H1 (cell line): ENCODE measurements around the gene SULF2. TPM values are rescaled to one million over a fixed set of nuclear protein-coding genes. Genes with fewer than 3 reads are reported as not detected.

Experiments
- CTCF ChIA-PET: fragments of 300-600 bp; sonication (Branson Sonifier 250); formaldehyde crosslinking; loops from one replicate; lab custom pipeline; 2021; ENCODE audit not compliant: partially characterized antibody; lab: Charles Lee
- POLR2A ChIA-PET: fragments of 300-600 bp; sonication (Branson Sonifier 250); formaldehyde crosslinking; loops from one replicate; lab custom pipeline; 2021; ENCODE audit warnings: inconsistent platforms; ENCODE audit not compliant: partially characterized antibody; lab: Charles Lee
- DNase-seq, 2 experiments: peaks; one replicate each; pipeline versions ENCODE4 v3.0.0 to v3.0.0-alpha.2; 2010 to 2022; ENCODE audit warnings: low spot score in 2 of 2, low read depth in 1 of 2, mixed read lengths in 1 of 2
- FAIRE-seq: peaks from 2 replicates; lab custom pipeline; 2011; peaks lifted over from hg19 to GRCh38; lab: Jason Lieb, UNC
- H2AFZ ChIP-seq: 2 replicates; pipeline ENCODE4 v1.8.1; 2012; ENCODE audit warnings: low read length, inconsistent platforms
- H2AK5ac ChIP-seq: 2 replicates; pipeline ENCODE4 v1.6.1; 2013; ENCODE audit warnings: low read depth, low read length
- H2BK120ac ChIP-seq: replicated peaks from 2 replicates; pipeline ENCODE3; 2013; ENCODE audit warnings: low read depth, low read length, inconsistent platforms
- H2BK12ac ChIP-seq: 2 replicates; pipeline ENCODE4 v1.6.1; 2013; ENCODE audit warnings: low read depth, low read length
- H2BK15ac ChIP-seq: 2 replicates; pipeline ENCODE4 v1.6.1; 2013; ENCODE audit warnings: low read length
- H2BK20ac ChIP-seq: 2 replicates; pipeline ENCODE4 v1.6.1; 2013; ENCODE audit warnings: low read length
- H2BK5ac ChIP-seq: 2 replicates; pipeline ENCODE4 v1.6.1; 2013; ENCODE audit warnings: low read depth, low read length
- H3K14ac ChIP-seq: 2 replicates; pipeline ENCODE4 v1.6.1; 2013; ENCODE audit warnings: inconsistent platforms; ENCODE audit not compliant: insufficient read length
- H3K18ac ChIP-seq: 2 replicates; pipeline ENCODE4 v1.6.1; 2013; ENCODE audit warnings: low read length; ENCODE audit errors: extremely low read depth
- H3K23ac ChIP-seq: 2 replicates; pipeline ENCODE4 v1.6.1; 2013; ENCODE audit warnings: inconsistent platforms; ENCODE audit not compliant: insufficient read length
- H3K23me2 ChIP-seq: 2 replicates; pipeline ENCODE4 v1.6.1; 2013; ENCODE audit warnings: low read depth, low read length
- H3K27ac ChIP-seq: 2 replicates; pipeline ENCODE4 v1.6.1; 2011; ENCODE audit warnings: low read depth, low read length, inconsistent platforms
- H3K27me3 ChIP-seq, 4 experiments: replicated peaks in 1 of 4; 1 replicate in 1 of 4; 2 replicates in 3 of 4; pipeline versions ENCODE4 v1.6.1 to v1.8.1; 2011 to 2013; ENCODE audit warnings: low read length in 3 of 4, mild to moderate bottlenecking in 3 of 4, inconsistent platforms in 2 of 4, mixed read lengths in 2 of 4, moderate library complexity in 1 of 4; ENCODE audit not compliant: control insufficient read depth in 3 of 4, insufficient read depth in 3 of 4; ENCODE audit errors: extremely low read depth in 1 of 4
- H3K36me3 ChIP-seq, 4 experiments: 2 replicates each; pipeline versions ENCODE4 v1.6.1 to v1.8.1; 2011 to 2013; ENCODE audit warnings: mild to moderate bottlenecking in 4 of 4, low read length in 3 of 4, moderate library complexity in 2 of 4, control low read depth in 1 of 4, inconsistent platforms in 1 of 4; ENCODE audit not compliant: insufficient read depth in 4 of 4, control insufficient read depth in 2 of 4
- H3K4ac ChIP-seq: replicated peaks from 2 replicates; pipeline ENCODE3; 2013; ENCODE audit warnings: low read length, low read depth, mixed read lengths, inconsistent platforms; ENCODE audit not compliant: insufficient read length
- H3K4me1 ChIP-seq, 4 experiments: replicated peaks in 1 of 4; 1 replicate in 1 of 4; 2 replicates in 3 of 4; pipeline versions ENCODE4 v1.6.1 to v1.8.1; 2011 to 2013; ENCODE audit warnings: low read length in 3 of 4, inconsistent platforms in 2 of 4, mixed read lengths in 1 of 4; ENCODE audit not compliant: insufficient read depth in 4 of 4, control insufficient read depth in 3 of 4
- H3K4me2 ChIP-seq, 2 experiments: 2 replicates each; pipeline versions ENCODE4 v1.6.1 to v1.8.1; 2011 to 2013; ENCODE audit warnings: low read depth in 2 of 2, low read length in 2 of 2, control low read depth in 1 of 2, inconsistent platforms in 1 of 2, mild to moderate bottlenecking in 1 of 2; ENCODE audit not compliant: insufficient read depth in 1 of 2
- H3K4me3 ChIP-seq, 4 experiments: fragments of 200-600, 300-600 bp in 1 of 4; sonication (generic), shearing (Covaris generic), sonication (Bioruptor Twin) in 1 of 4; 2 replicates each; pipeline versions ENCODE4 v1.5.1 to v1.8.1; 2011 to 2016; ENCODE audit warnings: low read length in 4 of 4, low read depth in 3 of 4, control low read depth in 2 of 4, inconsistent platforms in 2 of 4, mild to moderate bottlenecking in 2 of 4, mixed read lengths in 1 of 4, moderate library complexity in 1 of 4; ENCODE audit not compliant: insufficient read depth in 2 of 4; ENCODE audit errors: extremely low read depth in 1 of 4
- H3K56ac ChIP-seq: replicated peaks from 2 replicates; pipeline ENCODE3; 2013; ENCODE audit warnings: low read depth, mild to moderate bottlenecking, mixed read lengths, low read length, inconsistent platforms; ENCODE audit not compliant: insufficient read length
- H3K79me1 ChIP-seq: 2 replicates; pipeline ENCODE4 v1.6.1; 2013; ENCODE audit warnings: low read depth, low read length, control low read depth
- H3K79me2 ChIP-seq, 2 experiments: 2 replicates each; pipeline versions ENCODE4 v1.6.1 to v1.8.1; 2012 to 2013; ENCODE audit warnings: low read length in 2 of 2, mild to moderate bottlenecking in 2 of 2, inconsistent platforms in 1 of 2; ENCODE audit not compliant: insufficient read depth in 2 of 2, control insufficient read depth in 1 of 2
- H3K9ac ChIP-seq, 4 experiments: replicated peaks in 1 of 4; 1 replicate in 1 of 4; 2 replicates in 3 of 4; pipeline versions ENCODE4 v1.6.1 to v1.8.1; 2011 to 2013; ENCODE audit warnings: low read depth in 3 of 4, low read length in 3 of 4, control low read depth in 2 of 4, mild to moderate bottlenecking in 2 of 4, moderate library complexity in 2 of 4, inconsistent platforms in 1 of 4; ENCODE audit errors: extremely low read depth in 1 of 4
- H3K9me3 ChIP-seq, 2 experiments: 2 replicates each; pipeline versions ENCODE4 v1.6.1 to v1.8.1; 2012 to 2013; ENCODE audit warnings: mild to moderate bottlenecking in 2 of 2, moderate library complexity in 2 of 2, control low read depth in 1 of 2, inconsistent platforms in 1 of 2, low read depth in 1 of 2, low read length in 1 of 2, mixed read lengths in 1 of 2; ENCODE audit not compliant: insufficient read depth in 2 of 2
- H4K20me1 ChIP-seq, 2 experiments: replicated peaks in 1 of 2; 2 replicates each; pipeline versions ENCODE3 to v1.8.1; 2011 to 2013; ENCODE audit warnings: inconsistent platforms in 2 of 2, low read length in 2 of 2, mild to moderate bottlenecking in 1 of 2; ENCODE audit not compliant: insufficient read depth in 2 of 2, control insufficient read depth in 1 of 2
- H4K5ac ChIP-seq: 2 replicates; pipeline ENCODE4 v1.6.1; 2013; ENCODE audit warnings: low read length, low read depth, mixed read lengths, inconsistent platforms; ENCODE audit not compliant: insufficient read length
- H4K8ac ChIP-seq: 2 replicates; pipeline ENCODE4 v1.8.0; 2013; ENCODE audit warnings: mild to moderate bottlenecking, moderate library complexity, low read length, inconsistent platforms; ENCODE audit not compliant: insufficient read depth; ENCODE audit errors: extremely low read depth
- H4K91ac ChIP-seq: replicated peaks from 2 replicates; pipeline ENCODE3; 2013; ENCODE audit warnings: low read length, mixed read lengths, inconsistent platforms; ENCODE audit not compliant: insufficient read length
- BRCA1 ChIP-seq: IDR thresholded peaks from 2 replicates; pipeline ENCODE4 v1.6.1; 2012; ENCODE audit warnings: low read depth, low read length, improper control_type of control experiment
- GABPA ChIP-seq: IDR thresholded peaks from 2 replicates; pipeline ENCODE4 v1.6.1; 2011; ENCODE audit warnings: mild to moderate bottlenecking, low read length, moderate library complexity, borderline replicate concordance; ENCODE audit not compliant: insufficient read depth
- POU5F1 ChIP-seq: IDR thresholded peaks from 2 replicates; pipeline ENCODE4 v1.6.1; 2011; ENCODE audit warnings: low read depth, mild to moderate bottlenecking, low read length, moderate library complexity
- RNF2 ChIP-seq: fragments of 200-900, 300-1000 bp; sonication (generic); IDR thresholded peaks from 2 replicates; pipeline ENCODE4 v1.7.1; 2016; ENCODE audit warnings: borderline replicate concordance, low read depth, mild to moderate bottlenecking, antibody characterized with exemption, low read length; ENCODE audit not compliant: poor library complexity, severe bottlenecking; ENCODE audit errors: missing control alignments
- RXRA ChIP-seq: IDR thresholded peaks from 2 replicates; pipeline ENCODE4 v1.6.1; 2011; ENCODE audit warnings: low read depth, mild to moderate bottlenecking, low read length, moderate library complexity; ENCODE audit not compliant: insufficient read depth
- SUZ12 ChIP-seq: fragments of 200-600 bp; sonication (generic); IDR thresholded peaks from 2 replicates; pipeline ENCODE4 v1.6.1; 2012; ENCODE audit warnings: mild to moderate bottlenecking, inconsistent platforms, low read length, moderate library complexity, mixed read lengths
- polyA plus RNA-seq, 7 experiments: library from polyadenylated mRNA; depleted of rRNA in 3 of 7; stranded (reverse) in 5 of 7; unstranded in 2 of 7; fragments of >200 nt in 5 of 7; fragments of 200-250 nt in 2 of 7; gene quantifications; 1 replicate in 5 of 7; 2 replicates in 1 of 7; 4 replicates in 1 of 7; pipeline versions ENCODE4 v1.2.1 to v1.2.3, GENCODE V29; 2011 to 2013; ENCODE audit warnings: missing spikeins in 2 of 7, mixed read lengths in 2 of 7
- total RNA-seq: library from RNA; stranded (reverse); fragmentation: NEBNext Ultra II Directional; extraction: Animal tissue kit (Norgen Biotek cat#: 25700); gene quantifications from 2 replicates; pipeline ENCODE4 v1.2.1, GENCODE V29; 2021
- TF ChIP-seq, protein P1 (sequence below), 3 experiments: IDR thresholded peaks; 1 replicate in 2 of 3; 2 replicates in 1 of 3; pipeline versions ENCODE4 v1.5.1 to v1.6.1; 2011; ENCODE audit warnings: low read length in 3 of 3, mild to moderate bottlenecking in 3 of 3, inconsistent platforms in 2 of 3, low read depth in 1 of 3, moderate library complexity in 1 of 3; ENCODE audit not compliant: insufficient read depth in 1 of 3; ENCODE audit errors: control extremely low read depth in 1 of 3

The SULF2 gene
- total and polyA plus RNA-seq, 2 of the 8 experiments (the other 6 are each of a cell fraction or from before 2014, with no cell fraction given) = 15.7 to 28.2 TPM

DNA sequence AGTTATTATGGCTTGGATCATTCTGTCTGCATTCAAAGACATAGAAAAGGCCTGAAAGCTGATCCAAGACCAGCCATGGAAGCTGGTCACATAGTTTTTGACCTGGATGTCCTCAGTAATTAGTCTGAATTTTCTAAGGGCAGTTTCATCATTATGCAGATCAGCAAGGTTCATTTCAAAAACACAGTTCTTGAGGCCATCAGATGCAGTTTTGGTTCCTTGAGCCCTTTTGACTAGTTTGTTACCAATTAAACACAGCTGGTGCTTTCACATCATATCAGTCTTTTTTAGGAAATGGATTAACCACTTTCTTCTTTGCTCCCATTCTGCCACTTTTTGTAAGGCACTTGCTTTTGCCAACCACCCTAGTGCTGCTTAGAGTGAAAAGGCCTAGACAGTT, 154.2 kb downstream of the SULF2 start:
- H3K18ac ChIP-seq = no peak overlapping the region
- H2BK15ac ChIP-seq = no peak overlapping the region
- peaks cover 5 to 19% (median 13%) of the 10 kb centered on the region in 4 experiments; a peak in 7 of 8 replicates for H3K36me3 ChIP-seq
- no peak overlapping the region for H2AK5ac ChIP-seq
- no peak overlapping the region for H2AFZ ChIP-seq
- no peak overlapping the region for H3K23ac ChIP-seq
- no peak overlapping the region for H2BK20ac ChIP-seq
- no peaks in the 10 kb centered on the region for H3K9me3 ChIP-seq
- no peak overlapping the region for H2BK12ac ChIP-seq
- no peak overlapping the region for H3K4ac ChIP-seq
- no peaks in the 10 kb centered on the region for H3K23me2 ChIP-seq
- no peaks in the 10 kb centered on the region for H3K79me2 ChIP-seq
- H3K9ac ChIP-seq = no peak overlapping the region
- no peak overlapping the region for H2BK120ac ChIP-seq
- POLR2A ChIA-PET = interaction anchor here (0.6 to 1.3 kb wide), 2 partner anchors 17 to 18 kb away, joined by 3 read pairs; no protein-coding TSS in a partner anchor
- CTCF ChIA-PET = no interaction called here
- no peaks in the 10 kb centered on the region for H3K79me1 ChIP-seq
- H2BK5ac ChIP-seq = no peak overlapping the region
- no peak overlapping the region for H3K4me3 ChIP-seq
- FAIRE-seq = no peak
- H3K4me1 ChIP-seq = no peaks in the 10 kb centered on the region
- DNase-seq = no peak
- no peaks in the 10 kb centered on the region for H4K20me1 ChIP-seq
- no peak for TF ChIP-seq POU5F1
- no peak for TF ChIP-seq RNF2
- TF ChIP-seq, protein P1, sequence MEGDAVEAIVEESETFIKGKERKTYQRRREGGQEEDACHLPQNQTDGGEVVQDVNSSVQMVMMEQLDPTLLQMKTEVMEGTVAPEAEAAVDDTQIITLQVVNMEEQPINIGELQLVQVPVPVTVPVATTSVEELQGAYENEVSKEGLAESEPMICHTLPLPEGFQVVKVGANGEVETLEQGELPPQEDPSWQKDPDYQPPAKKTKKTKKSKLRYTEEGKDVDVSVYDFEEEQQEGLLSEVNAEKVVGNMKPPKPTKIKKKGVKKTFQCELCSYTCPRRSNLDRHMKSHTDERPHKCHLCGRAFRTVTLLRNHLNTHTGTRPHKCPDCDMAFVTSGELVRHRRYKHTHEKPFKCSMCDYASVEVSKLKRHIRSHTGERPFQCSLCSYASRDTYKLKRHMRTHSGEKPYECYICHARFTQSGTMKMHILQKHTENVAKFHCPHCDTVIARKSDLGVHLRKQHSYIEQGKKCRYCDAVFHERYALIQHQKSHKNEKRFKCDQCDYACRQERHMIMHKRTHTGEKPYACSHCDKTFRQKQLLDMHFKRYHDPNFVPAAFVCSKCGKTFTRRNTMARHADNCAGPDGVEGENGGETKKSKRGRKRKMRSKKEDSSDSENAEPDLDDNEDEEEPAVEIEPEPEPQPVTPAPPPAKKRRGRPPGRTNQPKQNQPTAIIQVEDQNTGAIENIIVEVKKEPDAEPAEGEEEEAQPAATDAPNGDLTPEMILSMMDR (IDR thresholded peaks at IDR 0.05; ENCODE audit: control extremely low read depth in 1 of 3, insufficient read depth in 1 of 3, low read depth in 1 of 3, low read length in 3 of 3) = no peak
- TF ChIP-seq BRCA1 = no peak
- no peak for TF ChIP-seq SUZ12
- TF ChIP-seq GABPA = no peak
- TF ChIP-seq RXRA = no peak
- H3K27me3 ChIP-seq = no peaks in the 10 kb centered on the region
- H3K56ac ChIP-seq = no peak overlapping the region
- no peak overlapping the region for H4K91ac ChIP-seq
- H3K4me2 ChIP-seq = no peak overlapping the region
- no peak overlapping the region for H3K27ac ChIP-seq
- H4K8ac ChIP-seq = no peak overlapping the region
- H3K14ac ChIP-seq = no peak overlapping the region
- no peak overlapping the region for H4K5ac ChIP-seq
